Cortex of kidney (tissue), 1 donor: Measurements from ENCODE around the gene CUTA.
A peak's percentile ranks its signal among the peaks of the same experiment; 100 is the strongest.
"Not testable (repeated sequence)": the region's sequence is repeated elsewhere in the genome, so short reads cannot be mapped to it uniquely, and the experiment has no call there.

ENCODE experiments used
- DNase-seq: peaks from one replicate; lab custom pipeline; 2025; lab: John Stamatoyannopoulos, UW

Gene CUTA

DNA sequence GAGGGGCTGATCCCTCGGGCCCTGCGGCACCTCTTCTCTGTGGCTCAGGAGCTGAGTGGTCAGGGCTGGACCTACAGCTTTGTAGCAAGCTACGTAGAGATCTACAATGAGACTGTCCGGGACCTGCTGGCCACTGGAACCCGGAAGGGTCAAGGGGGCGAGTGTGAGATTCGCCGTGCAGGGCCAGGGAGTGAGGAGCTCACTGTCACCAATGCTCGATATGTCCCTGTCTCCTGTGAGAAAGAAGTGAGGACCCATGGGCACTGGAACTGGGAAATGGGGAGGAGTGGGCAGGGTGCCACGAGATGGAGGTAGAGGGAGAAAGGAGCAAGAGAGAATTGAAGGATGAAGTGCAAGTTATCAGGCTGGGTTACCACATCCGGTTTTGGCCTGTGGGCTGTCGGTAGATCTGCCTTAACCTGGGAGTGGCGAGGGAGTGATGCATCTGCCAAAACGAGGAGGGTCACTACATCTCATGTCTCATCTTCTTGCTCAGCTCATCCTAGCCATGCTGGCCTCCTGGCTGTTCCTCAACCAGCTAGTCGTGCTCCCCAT lies 12.4 kb downstream of the CUTA start:
- DNase-seq, result no peak

DNA sequence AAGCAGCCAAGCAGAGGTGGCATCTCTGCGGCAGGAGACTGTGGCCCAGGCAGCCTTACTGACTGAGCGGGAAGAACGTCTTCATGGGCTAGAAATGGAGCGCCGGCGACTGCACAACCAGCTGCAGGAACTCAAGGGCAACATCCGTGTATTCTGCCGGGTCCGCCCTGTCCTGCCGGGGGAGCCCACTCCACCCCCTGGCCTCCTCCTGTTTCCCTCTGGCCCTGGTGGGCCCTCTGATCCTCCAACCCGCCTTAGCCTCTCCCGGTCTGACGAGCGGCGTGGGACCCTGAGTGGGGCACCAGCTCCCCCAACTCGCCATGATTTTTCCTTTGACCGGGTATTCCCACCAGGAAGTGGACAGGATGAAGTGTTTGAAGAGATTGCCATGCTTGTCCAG lies 13.0 kb downstream of the CUTA start:
- no peak for DNase-seq

DNA sequence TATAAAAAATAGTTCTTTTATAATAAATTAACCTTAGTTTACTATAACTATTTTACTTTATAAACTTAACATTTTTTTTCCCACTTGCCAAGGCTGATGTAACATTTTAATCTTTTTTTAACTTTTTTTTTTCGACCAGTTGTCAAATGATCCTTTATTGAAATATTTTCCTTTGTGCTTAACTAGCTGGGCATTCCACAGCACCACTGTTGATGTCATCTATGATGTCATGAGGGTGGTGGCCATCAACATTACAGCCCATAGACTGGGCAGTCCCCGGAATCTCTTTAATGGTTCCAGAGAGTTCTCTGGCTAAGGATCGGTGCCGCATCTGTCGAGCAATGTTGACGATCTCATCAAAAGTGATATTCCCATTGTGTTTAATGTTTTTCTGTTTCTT lies 18.0 kb downstream of the CUTA start:
- not testable (repeated sequence) for DNase-seq

DNA sequence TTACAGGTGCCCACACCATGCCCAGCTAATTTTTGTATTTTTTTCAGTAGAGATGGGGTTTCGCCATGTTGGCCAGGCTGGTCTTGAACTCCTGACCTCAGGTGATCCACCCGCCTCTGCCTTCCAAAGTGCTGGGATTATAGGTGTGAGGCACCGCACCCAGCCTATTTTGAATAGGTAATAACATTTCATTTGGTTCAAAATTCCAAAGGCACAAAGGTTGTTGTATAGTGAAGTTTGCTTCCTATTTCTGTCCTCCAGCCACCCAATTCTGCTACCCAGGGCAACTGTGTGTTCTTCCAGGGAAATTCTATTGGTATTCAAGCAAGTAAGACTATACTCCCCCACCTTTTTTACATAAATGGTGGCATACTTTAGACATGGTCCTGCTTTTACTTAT lies 19.3 kb downstream of the CUTA start:
- not testable (repeated sequence) for DNase-seq

DNA sequence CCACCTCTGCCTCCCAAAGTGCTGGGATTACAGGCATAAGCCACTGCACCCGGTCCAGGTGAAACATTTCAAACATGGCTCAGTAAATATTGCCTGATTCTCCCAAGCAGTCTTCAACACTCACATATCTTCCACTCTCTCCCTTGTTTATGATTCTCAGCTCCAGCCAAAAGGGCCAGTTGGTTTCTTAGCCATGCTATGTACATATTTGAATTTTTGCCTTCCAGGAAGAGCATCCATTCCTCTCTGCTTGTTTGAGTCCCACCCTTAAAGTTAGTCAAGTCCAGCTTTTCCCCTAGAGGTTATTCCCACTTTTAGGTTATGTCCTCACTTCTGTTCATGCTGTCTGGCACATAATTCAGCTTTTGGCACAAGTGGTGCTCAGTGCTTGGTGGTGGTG lies 20.4 kb downstream of the CUTA start:
- no peak for DNase-seq

DNA sequence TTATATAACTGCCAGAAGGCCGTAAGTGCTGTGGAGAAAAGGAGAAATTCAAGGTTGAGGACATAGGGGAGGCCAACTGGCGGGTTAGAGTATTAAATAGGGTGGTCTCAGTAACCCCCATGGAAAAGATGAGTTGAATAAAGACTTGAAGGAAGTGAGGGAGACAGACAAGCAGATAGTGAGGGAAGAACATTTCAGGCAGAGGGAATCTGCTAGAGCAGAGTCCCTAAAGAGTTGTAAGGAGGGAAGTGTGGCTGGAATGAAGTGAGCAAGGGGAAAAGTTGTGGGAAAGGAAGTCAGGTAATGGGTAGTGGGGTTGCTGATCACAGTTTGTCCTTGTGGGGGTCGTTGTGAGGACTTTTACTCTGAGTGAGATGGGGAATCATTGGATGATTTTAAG lies 24.9 kb downstream of the CUTA start:
- DNase-seq, result no peak

DNA sequence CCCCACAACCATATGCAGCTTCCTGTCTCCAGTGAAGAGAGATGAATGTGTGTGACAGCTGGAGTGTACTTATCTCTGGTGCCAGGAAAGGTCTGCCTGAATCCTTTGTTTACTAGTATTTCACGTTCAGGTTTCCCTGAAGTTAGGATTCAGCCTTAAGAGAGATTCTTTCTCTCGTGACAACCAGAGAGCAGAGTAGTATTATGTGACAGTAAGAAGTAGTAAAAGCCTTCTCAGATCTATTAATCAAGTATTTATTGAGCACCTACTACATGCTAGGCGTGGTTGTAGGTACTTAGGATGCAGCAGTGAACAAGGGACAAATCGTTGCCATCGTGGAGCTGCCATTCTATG lies 25.3 kb downstream of the CUTA start:
- DNase-seq, result no peak

DNA sequence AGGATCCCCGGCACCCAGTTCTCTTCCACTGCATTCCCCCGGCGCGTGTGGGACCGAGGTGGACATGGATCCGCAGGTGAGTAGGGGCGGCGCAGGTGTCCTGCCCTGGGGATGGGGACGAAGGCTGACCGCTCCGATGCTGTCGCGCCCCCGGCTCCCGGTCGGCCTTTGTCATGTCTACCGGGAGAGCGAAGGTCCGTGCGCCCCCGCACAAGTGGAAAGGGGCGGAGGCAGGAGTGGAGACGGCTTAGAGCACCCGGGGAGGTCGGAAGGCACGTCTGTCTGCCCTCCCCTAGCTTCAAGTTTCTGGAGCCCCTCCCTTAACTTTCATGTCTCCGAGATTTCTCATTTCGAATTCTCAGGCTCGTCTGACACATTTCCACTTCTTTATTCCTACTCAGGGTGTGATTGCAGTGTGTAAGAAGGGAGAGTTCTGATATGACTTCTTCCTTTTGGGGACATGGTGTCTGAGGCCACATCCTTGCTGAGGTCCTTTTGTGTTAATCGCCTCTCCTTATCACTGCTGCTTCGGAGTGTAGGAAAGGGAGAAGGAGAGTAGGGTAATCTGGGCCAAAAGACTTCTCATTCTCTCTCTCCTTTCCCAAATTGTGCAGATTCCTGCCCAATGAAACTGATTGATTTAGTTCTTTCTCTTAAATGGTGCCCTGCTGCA lies 25.8 kb downstream of the CUTA start:
- no peak for DNase-seq

DNA sequence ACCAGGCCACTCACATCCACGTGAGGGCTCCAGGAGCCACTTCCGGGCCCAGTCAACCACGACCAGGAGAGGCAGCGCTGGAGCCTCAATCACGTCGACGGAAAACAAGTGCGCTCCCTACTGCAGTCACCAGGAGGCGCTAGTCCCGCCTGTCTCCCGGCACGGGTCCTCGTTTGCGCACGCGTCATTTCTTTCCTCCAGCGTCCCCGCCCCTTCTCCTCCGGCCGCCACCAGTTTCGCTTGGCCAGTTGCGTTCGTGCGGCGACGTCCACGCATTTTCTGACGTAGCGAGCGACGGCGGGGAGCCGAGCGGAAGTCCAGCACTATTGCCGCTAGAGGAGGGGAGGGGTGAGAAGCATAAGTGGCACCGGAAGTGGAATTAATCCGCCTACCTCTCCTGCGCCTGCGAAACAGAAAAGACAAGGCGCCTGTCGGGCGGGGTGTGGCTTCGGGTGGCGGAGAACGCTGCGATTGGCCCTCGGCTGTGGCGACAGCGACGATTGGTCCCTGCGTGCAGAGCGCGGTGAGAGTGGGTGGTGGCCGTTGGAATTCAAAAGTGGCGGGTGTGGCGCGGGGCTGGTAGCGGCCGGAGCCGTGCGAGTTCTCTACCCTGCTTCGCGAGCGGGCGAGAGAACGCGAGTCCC lies 26.5 kb downstream of the CUTA start, which contains the start of gene KIFC1:
Gene KIFC1 (plus strand): TSS at position 546 of the 644 bp plus-strand sequence. CDS start 163 bp downstream, outside the sequence.
- peak; percentile 93 for DNase-seq

DNA sequence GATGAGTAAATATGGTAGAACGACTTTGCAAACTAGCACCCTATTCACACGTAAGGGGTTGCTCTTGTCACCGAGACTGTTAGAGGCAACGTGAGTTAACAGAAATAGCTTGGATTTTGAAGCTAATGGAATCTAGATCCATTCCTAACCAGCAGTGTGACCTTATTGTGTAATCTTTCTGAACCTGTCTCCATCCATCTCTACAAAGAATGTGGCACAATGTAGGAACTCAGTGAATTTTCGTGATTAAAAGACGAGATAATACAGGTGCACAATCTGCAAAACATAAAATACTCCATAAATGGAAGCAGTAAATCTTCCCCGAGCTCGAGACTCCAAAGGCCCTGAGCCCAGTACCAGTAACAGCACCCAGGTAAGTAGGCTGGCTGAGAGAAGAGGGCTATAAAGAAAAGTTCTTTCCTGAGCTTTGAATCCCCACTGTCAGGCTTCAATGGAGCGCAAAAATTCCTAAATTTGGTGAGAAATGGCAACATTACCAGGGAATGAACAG lies 27.1 kb downstream of the CUTA start:
- DNase-seq, result no peak

DNA sequence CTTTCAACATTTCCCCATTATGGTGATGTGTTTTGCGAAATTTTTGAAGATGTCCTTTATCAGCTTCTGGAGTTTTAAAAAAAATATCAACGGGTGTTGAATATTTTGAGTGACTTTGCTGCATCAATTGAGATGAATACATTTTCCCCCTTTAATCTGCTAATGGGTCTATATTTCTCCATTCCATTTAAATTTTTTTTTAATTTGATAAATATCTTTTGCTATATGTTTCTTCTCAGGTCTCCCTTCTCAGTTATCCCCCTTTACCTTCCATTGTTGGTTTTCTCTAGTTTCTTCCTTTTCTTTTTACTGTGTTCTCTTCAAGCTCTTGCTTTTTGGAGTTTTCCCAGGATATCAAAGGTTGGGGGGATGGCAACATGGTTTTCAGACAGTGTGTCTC lies 27.7 kb downstream of the CUTA start:
- DNase-seq, result no peak

DNA sequence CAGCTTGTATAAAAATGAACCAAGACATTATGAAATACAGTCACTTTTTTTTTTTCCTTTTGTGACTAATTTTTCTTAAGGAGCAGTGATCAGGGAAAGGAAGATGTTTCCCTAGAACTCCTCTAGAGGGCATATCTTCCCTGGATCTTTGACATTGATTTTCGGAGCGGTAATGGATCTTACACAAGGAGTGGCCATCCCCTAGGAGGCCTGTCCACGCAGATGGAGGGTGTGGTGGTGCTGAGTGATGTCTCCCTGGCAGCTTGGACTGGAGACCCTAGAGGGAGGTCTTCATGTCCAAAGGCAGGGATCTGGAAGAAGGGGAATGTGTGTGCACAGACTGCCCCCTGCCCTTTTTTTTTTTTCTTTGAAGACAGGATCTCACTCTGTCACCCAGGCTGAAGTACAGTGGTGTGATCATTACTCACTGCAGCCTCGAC lies 33.3 kb downstream of the CUTA start:
- DNase-seq, result no peak

DNA sequence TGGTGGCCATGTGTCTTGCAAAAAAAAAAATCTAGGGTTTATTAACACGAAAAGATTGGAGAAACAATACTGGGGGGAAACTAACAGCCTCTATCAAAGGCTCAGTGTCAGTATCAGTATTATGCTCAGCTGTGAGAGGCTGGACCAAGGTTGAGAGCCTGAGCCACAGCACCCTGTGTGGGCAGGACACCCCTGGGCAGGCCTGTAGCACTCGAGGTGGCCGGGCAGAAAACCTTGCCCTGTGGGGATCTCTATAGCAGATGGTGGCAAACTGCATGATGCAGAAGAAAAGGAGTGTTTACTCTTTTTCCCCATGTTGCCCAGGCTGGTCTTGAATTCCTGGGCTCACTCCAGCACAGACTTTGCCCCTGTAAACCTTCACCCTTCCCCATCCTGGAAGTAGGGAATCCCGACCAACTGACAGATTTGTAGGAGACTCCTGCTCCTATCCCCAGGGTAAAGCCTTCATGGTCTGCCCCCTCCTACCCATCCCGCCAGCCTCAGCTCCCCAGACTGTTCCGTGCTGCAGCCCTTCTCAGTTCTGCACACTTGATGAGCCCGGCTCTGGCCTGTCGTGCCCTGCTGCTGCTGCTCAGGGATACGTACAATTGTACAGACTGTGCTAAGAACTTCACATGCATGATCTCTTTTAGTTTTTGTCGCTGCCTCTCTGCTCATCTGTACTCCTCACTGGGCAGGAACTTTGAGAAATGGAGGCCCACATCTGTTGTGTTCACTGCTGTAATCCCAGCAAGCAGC lies 34.3 kb downstream of the CUTA start:
- DNase-seq, result no peak

DNA sequence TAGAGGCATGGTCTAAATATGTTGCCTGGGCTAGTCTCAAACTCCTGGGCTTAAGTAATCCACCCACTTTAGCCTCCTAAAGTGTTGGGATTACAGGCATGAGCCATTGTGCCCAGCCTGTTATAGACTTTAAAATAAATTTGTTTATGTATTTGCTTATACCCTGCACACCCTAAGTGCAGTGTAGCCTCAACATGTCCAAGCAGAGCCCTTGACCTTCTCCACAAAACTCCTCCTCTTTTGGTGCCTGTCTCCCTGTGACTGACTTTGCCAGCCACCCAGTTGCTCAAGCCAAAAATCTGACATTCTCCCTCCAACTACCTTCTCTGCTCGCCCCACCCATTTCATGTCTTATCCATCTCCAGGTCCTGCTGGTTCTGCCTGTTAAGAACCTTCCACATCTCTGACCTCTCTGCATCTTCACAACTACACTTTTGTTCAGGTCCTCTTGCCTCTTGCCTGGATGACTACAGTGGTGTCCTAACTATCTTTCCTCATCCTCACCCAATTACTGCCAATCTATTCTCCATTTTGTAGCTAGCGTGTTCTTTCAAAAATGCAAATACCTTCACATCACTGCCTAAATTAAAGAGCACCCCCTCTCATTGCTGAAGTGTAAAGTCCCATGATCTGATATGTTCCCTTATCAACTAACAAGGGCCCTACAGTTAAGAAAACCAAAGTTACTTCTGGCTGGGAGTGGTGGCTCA lies 37.5 kb downstream of the CUTA start:
- DNase-seq, result no peak

DNA sequence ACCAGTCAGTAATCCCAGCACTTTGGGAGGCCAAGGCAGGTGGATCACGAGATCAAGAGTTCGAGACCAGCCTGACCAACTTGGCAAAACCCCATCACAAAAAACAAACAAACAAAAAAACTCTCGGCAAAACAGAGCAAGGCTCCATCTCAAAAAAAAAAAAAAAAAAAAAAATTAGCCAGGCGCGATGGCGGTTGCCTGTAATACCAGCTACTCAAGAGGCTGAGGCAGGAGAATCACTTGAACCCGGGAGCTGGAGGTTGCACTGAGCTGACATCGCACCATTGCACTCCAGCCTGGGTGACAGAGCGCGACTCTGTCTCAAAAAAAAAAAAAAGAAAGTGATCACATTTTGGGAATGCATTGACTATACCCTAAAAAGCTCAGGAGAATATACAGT lies 38.7 kb downstream of the CUTA start:
- DNase-seq, result not testable (repeated sequence)

DNA sequence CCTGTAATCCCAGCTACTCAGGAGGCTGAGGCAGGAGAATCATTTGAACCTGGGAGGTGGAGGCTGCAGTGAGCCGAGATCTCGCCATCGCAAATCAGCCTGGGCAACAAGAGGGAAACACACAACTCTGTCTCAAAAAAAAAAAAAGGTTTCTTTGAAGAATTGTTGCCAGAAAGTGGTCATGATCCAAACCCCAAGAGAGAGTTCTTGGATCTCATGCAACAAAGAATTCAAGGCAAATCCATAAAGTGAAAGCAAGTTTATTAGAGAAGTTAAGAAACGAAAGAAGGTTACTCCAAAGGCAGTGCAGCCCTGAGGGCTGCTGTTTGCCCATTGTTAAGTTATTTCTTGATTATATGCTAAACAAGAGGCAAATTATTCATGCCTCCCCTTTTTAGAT lies 40.7 kb downstream of the CUTA start:
- DNase-seq, result no peak

DNA sequence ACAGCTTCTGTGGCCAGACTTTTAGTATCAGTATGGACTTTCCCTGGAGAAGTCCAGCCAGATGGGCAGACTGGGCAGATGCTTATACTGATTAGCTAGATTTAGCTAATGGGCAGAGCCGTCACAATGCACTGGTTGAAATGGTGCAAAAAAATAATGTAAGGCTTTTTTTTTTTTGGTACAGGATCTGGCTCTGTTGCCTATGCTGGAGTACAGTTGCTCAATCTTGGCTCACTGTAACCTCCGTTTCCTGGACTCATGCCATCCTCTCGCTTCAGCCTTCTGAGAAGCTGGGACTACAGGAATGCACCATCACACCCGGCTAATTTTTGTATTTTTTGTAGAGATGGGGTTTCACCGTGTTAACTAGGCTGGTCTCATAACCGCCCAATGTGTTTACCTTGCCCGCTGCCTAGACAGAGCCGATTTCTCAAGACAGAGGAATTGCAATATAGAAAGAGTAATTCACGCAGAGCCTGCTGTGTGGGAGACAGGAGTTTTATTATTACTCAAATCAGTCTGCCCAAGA lies 42.7 kb downstream of the CUTA start:
- no peak for DNase-seq

DNA sequence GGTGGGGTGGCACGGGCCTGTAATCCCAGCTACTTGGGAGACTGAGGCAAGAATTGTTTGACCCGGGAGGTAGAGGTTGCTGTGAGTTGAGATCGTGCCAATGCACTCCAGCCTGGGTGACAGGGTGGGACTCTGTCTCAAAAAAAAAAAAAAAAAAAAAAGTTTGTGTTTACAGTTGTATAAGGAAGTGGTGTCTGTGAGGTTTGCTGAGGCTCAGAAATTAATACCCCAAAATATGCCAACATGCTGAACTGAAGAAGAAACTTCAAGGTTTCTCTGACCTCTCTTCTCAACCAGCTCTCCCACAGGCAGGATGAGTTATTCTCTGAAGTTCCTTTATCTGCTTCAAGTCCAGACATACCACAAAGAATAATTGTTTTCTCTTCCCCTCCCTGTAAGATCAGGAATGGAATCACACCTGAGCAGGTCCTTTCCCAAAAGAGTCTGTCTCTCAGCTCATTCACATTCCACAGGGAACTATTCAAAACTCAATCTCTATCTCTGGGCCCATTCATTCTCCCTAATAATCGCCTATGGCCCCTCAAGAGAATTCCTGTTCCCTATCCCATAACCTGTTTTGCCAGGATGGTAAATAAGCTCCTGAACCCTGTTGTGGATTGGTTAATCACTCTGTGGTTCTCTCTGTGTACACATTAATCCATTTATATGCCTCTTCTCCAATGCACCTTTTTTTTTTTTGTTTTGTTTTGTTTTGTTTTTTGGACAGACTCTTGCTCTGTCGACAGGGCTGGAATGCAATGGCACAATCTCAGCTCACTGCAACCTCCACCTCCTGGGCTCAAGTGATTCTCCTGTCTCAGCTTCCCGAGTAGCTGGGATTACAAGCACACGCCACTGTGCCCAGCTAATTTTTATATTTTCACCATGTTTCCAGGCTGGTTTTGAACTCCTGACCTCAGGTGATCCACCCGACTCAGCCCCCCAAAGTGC lies 43.7 kb downstream of the CUTA start:
- DNase-seq, result no peak

DNA sequence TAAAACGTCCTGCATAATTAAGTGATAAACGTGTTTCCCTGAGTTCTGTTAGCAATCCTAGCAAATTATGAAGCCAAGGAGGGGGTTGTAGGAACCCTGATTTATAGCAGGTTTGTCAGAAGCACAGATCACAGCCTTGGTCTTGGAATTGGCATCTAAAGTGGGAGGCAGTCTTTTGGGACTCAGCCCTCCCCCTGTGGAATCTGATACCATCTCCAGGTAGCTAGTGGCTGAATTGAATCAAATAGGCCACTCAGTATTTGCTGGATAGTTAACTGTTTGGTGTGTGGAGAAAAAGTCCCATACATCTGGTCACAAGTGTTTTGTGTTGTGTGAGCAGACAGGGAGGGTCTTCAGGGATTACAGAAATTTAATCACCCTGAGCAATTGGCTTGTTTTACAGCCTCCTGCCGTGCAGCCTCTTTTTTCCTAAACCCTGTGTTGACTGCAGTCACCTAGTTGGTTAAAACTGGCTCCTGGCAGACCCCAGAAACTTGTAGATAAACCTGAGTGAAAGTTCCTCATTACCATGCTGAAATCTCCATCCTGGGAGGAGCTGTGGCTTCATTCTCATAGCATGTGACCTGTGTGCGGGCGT lies 45.3 kb downstream of the CUTA start:
- DNase-seq, result no peak

DNA sequence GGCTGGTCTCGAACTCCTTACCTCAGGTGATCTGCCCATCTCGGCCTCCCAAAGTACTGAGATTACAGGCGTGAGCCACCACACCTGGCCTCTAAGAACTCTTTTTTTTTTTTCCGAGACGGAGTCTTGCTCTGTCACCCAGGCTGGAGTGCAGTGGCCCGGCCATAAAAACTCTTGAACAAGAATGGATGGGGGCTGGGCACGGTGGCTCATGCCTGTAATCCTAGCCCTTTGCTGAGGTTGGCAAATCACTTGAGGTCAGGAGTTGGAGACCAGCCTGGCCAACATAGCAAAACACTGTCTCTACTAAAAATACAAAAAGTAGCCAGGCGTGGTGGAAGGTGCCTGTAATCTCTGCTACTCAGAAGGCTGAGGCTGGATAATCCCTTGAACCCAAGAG lies 46.0 kb downstream of the CUTA start:
- not testable (repeated sequence) for DNase-seq
